ENCODE measurements around the gene PALLD.

PALLD gene

DNA sequence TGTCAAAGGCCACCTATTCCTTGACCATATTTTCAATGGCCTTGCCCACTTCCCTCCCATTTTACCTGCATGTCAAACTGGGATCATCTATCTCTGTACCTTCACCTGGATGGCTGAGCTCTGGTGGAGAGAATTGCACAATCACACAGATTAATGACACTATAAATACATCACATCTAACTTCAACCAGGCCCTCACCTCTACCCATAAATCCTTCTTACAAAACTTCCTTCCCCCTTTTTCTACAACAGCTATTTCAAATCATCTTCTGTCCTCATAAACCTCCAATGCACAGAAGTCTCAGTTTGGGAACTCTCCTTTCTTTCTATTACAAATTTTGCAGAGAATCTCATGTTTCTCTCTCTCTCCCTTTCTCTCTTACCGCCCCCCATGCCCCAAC, 9.2 kb downstream of the PALLD start:
- Histone ChIP-seq H3K27ac (replicated peaks; ENCODE audit: low read length) (no peak overlapping the region), H3K9me3 (replicated peaks in 1 of 2; ENCODE audit: control insufficient read depth in 2 of 2, insufficient read depth in 1 of 2, low read depth in 1 of 2, low read length in 2 of 2) (no peaks in the 10 kb centered on the region), H3K4me1 (ENCODE audit: control insufficient read depth in 2 of 2, insufficient read depth in 1 of 2, low read depth in 1 of 2, low read length in 2 of 2) (peaks cover 0 to 5% of the 10 kb centered on the region in 2 donors), H3K9ac (ENCODE audit: low read depth, low read length, poor library complexity) (no peak overlapping the region), H3K79me1 (ENCODE audit: low read depth, low read length) (no peaks in the 10 kb centered on the region), H3K4me3 (ENCODE audit: low read length in 2 of 2) (no peak overlapping the region), H2BK15ac (ENCODE audit: low read length) (no peak overlapping the region), H3K36me3 (replicated peaks in 1 of 2; ENCODE audit: control insufficient read depth in 2 of 2, insufficient read depth in 2 of 2, low read length in 2 of 2) (no peaks in the 10 kb centered on the region), H4K8ac (ENCODE audit: low read depth, low read length) (no peak overlapping the region), H3K18ac (ENCODE audit: low read length) (no peak overlapping the region), H2AK5ac (ENCODE audit: low read depth, low read length) (no peak overlapping the region), H2BK12ac (ENCODE audit: low read length) (no peak overlapping the region), H3K27me3 (ENCODE audit: control insufficient read depth in 3 of 3, insufficient read depth in 3 of 3, low read depth in 1 of 3, low read length in 3 of 3) (no peaks in the 10 kb centered on the region), H3K4ac (ENCODE audit: low read length) (no peak overlapping the region), H4K91ac (ENCODE audit: low read depth, low read length, poor library complexity) (no peak overlapping the region), H2BK120ac (ENCODE audit: low read depth, low read length) (no peak overlapping the region), H2BK5ac (ENCODE audit: low read length) (no peak overlapping the region), H3K14ac (ENCODE audit: low read length) (no peak overlapping the region), H3K23ac (ENCODE audit: low read depth, low read length, poor library complexity) (no peak overlapping the region), H3K4me2 (ENCODE audit: insufficient read depth, low read length, poor library complexity, severe bottlenecking) (no peak overlapping the region), H2AFZ (ENCODE audit: low read length) (no peak overlapping the region)
- WGBS, 2 donors (ENCODE audit: extremely low coverage in 2 of 2, insufficient read length in 2 of 2, insufficient replicate concordance in 1 of 2), result no CpG with 5 or more reads among the region's 1 CpG
- DNase-seq (ENCODE audit: low spot score), result no peak

DNA sequence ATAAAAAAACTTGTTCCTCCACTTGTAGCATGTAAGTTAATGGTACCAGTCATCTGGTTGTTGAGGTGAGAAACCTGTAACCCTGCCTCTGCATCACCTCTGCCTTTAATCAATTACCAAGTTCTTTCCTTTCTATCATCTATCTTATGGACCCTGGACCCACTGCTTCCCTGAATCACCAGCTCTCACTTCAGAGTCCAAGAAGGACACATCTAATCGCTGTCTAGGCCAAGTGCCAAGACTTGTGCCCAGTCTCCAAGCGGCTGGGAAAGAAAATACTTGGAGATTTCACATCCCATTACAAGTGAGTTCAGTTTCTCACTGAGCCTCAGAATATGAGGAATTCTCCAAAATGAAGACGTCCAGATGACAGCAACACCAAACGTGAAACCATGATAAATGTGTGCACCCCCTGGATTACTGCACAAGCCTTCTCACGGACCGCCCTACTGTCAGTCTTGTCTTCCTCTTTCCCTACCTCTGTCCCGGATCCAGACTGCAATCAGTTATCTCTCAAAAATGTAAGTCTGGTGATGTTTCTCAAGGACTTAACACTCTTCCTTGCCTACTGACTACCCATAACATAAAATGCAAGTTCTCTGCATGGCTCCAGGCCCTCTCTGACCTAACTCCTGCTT, 10.4 kb downstream of the PALLD start:
- Histone ChIP-seq H3K27me3 (ENCODE audit: control insufficient read depth in 3 of 3, insufficient read depth in 3 of 3, low read depth in 1 of 3, low read length in 3 of 3) (peaks cover 0 to 1% (median 0%) of the 10 kb centered on the region in 3 experiments), H2AFZ (ENCODE audit: low read length) (peak overlapping the region; percentile 11), H3K4me1 (ENCODE audit: control insufficient read depth in 2 of 2, insufficient read depth in 1 of 2, low read depth in 1 of 2, low read length in 2 of 2) (peaks cover 0 to 5% of the 10 kb centered on the region in 2 donors), H3K27ac (replicated peaks; ENCODE audit: low read length) (no peak overlapping the region), H3K4me2 (ENCODE audit: insufficient read depth, low read length, poor library complexity, severe bottlenecking) (no peak overlapping the region), H2BK15ac (ENCODE audit: low read length) (no peak overlapping the region), H3K23ac (ENCODE audit: low read depth, low read length, poor library complexity) (no peak overlapping the region), H3K4ac (ENCODE audit: low read length) (no peak overlapping the region), H2BK12ac (ENCODE audit: low read length) (no peak overlapping the region), H2AK5ac (ENCODE audit: low read depth, low read length) (no peak overlapping the region), H3K36me3 (replicated peaks in 1 of 2; ENCODE audit: control insufficient read depth in 2 of 2, insufficient read depth in 2 of 2, low read length in 2 of 2) (no peaks in the 10 kb centered on the region), H3K18ac (ENCODE audit: low read length) (no peak overlapping the region), H3K79me1 (ENCODE audit: low read depth, low read length) (no peaks in the 10 kb centered on the region), H2BK5ac (ENCODE audit: low read length) (no peak overlapping the region), H4K8ac (ENCODE audit: low read depth, low read length) (no peak overlapping the region), H3K4me3 (ENCODE audit: low read length in 2 of 2) (no peak overlapping the region), H3K14ac (ENCODE audit: low read length) (no peak overlapping the region), H2BK120ac (ENCODE audit: low read depth, low read length) (no peak overlapping the region), H3K9ac (ENCODE audit: low read depth, low read length, poor library complexity) (no peak overlapping the region), H4K91ac (ENCODE audit: low read depth, low read length, poor library complexity) (no peak overlapping the region), H3K9me3 (replicated peaks in 1 of 2; ENCODE audit: control insufficient read depth in 2 of 2, insufficient read depth in 1 of 2, low read depth in 1 of 2, low read length in 2 of 2) (no peaks in the 10 kb centered on the region)
- no peak for DNase-seq (ENCODE audit: low spot score)
- no CpG with 5 or more reads among the region's 7 CpGs for WGBS, 2 donors (ENCODE audit: extremely low coverage in 2 of 2, insufficient read length in 2 of 2, insufficient replicate concordance in 1 of 2)

DNA sequence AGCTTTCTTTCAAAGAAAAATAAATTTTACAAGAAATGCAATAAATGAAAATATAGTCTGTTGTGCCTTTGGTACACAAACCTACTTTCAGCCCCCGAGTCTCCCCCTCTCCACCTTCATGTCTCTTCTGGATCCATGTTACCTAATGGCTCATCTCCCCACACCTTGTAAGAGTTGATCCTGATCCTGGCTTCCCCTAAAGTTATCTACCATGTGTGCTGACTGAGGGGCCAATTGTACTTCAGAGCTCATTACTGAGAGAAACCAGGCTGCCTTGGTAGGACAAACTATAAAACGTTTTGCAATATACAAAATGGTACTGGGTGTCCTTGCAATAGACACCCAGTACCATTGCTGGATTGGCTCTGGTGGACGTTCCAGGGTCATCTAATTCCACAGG, 11.8 kb downstream of the PALLD start:
- Histone ChIP-seq H2BK5ac (ENCODE audit: low read length) (no peak overlapping the region), H3K14ac (ENCODE audit: low read length) (no peak overlapping the region), H2BK15ac (ENCODE audit: low read length) (no peak overlapping the region), H3K79me1 (ENCODE audit: low read depth, low read length) (no peaks in the 10 kb centered on the region), H3K4me2 (ENCODE audit: insufficient read depth, low read length, poor library complexity, severe bottlenecking) (no peak overlapping the region), H3K4ac (ENCODE audit: low read length) (no peak overlapping the region), H3K23ac (ENCODE audit: low read depth, low read length, poor library complexity) (no peak overlapping the region), H4K91ac (ENCODE audit: low read depth, low read length, poor library complexity) (no peak overlapping the region), H3K4me1 (ENCODE audit: control insufficient read depth in 2 of 2, insufficient read depth in 1 of 2, low read depth in 1 of 2, low read length in 2 of 2) (no peaks in the 10 kb centered on the region), H3K9me3 (replicated peaks in 1 of 2; ENCODE audit: control insufficient read depth in 2 of 2, insufficient read depth in 1 of 2, low read depth in 1 of 2, low read length in 2 of 2) (no peaks in the 10 kb centered on the region), H2BK120ac (ENCODE audit: low read depth, low read length) (no peak overlapping the region), H2AFZ (ENCODE audit: low read length) (no peak overlapping the region), H3K4me3 (ENCODE audit: low read length in 2 of 2) (no peak overlapping the region), H4K8ac (ENCODE audit: low read depth, low read length) (no peak overlapping the region), H3K9ac (ENCODE audit: low read depth, low read length, poor library complexity) (no peak overlapping the region), H2AK5ac (ENCODE audit: low read depth, low read length) (no peak overlapping the region), H3K18ac (ENCODE audit: low read length) (no peak overlapping the region), H3K27ac (replicated peaks; ENCODE audit: low read length) (no peak overlapping the region), H3K36me3 (replicated peaks in 1 of 2; ENCODE audit: control insufficient read depth in 2 of 2, insufficient read depth in 2 of 2, low read length in 2 of 2) (no peaks in the 10 kb centered on the region), H2BK12ac (ENCODE audit: low read length) (no peak overlapping the region), H3K27me3 (ENCODE audit: control insufficient read depth in 3 of 3, insufficient read depth in 3 of 3, low read depth in 1 of 3, low read length in 3 of 3) (peaks cover 0 to 1% (median 0%) of the 10 kb centered on the region in 3 experiments)
- no CpG with 5 or more reads among the region's 3 CpGs for WGBS, 2 donors (ENCODE audit: extremely low coverage in 2 of 2, insufficient read length in 2 of 2, insufficient replicate concordance in 1 of 2)
- no peak for DNase-seq (ENCODE audit: low spot score)

DNA sequence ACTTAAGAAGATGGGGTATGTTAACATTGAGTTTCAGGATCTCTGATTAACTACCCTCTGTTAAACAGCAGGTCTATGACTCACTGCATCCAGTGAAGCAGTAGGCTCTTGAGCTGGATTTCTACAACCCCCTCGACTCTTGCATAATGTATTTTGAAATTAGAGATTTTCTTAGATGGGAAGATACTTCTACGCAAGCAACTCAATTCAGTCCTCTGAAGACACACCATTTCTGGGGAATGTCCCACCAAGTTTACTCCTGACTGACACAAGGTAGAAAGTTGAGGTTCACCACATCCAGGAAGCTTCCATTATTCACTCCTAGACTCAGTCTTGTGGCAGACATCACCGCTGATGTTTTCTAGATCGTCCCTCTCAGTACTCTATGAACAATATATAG, 12.9 kb downstream of the PALLD start:
- H4K91ac ChIP-seq (ENCODE audit: low read depth, low read length, poor library complexity), result no peak overlapping the region
- H3K4ac ChIP-seq (ENCODE audit: low read length), result no peak overlapping the region
- H3K4me3 ChIP-seq (ENCODE audit: low read length in 2 of 2), result no peak overlapping the region
- H2AK5ac ChIP-seq (ENCODE audit: low read depth, low read length), result no peak overlapping the region
- no CpG with 5 or more reads among the region's 4 CpGs for WGBS, 2 donors (ENCODE audit: extremely low coverage in 2 of 2, insufficient read length in 2 of 2, insufficient replicate concordance in 1 of 2)
- no peak overlapping the region for H2BK12ac ChIP-seq (ENCODE audit: low read length)
- no peaks in the 10 kb centered on the region for H3K4me1 ChIP-seq (ENCODE audit: control insufficient read depth in 2 of 2, insufficient read depth in 1 of 2, low read depth in 1 of 2, low read length in 2 of 2)
- H3K14ac ChIP-seq (ENCODE audit: low read length), result no peak overlapping the region
- H3K36me3 ChIP-seq (replicated peaks in 1 of 2; ENCODE audit: control insufficient read depth in 2 of 2, insufficient read depth in 2 of 2, low read length in 2 of 2), result no peaks in the 10 kb centered on the region
- no peaks in the 10 kb centered on the region for H3K79me1 ChIP-seq (ENCODE audit: low read depth, low read length)
- no peak overlapping the region for H3K9ac ChIP-seq (ENCODE audit: low read depth, low read length, poor library complexity)
- no peak overlapping the region for H3K18ac ChIP-seq (ENCODE audit: low read length)
- H3K27me3 ChIP-seq (ENCODE audit: control insufficient read depth in 3 of 3, insufficient read depth in 3 of 3, low read depth in 1 of 3, low read length in 3 of 3), result peaks cover 0 to 1% (median 0%) of the 10 kb centered on the region in 3 experiments
- H3K23ac ChIP-seq (ENCODE audit: low read depth, low read length, poor library complexity), result no peak overlapping the region
- no peak for DNase-seq (ENCODE audit: low spot score)
- no peak overlapping the region for H2AFZ ChIP-seq (ENCODE audit: low read length)
- no peak overlapping the region for H4K8ac ChIP-seq (ENCODE audit: low read depth, low read length)
- no peak overlapping the region for H3K27ac ChIP-seq (replicated peaks; ENCODE audit: low read length)
- H2BK5ac ChIP-seq (ENCODE audit: low read length), result no peak overlapping the region
- H3K4me2 ChIP-seq (ENCODE audit: insufficient read depth, low read length, poor library complexity, severe bottlenecking), result no peak overlapping the region
- H2BK15ac ChIP-seq (ENCODE audit: low read length), result no peak overlapping the region
- no peak overlapping the region for H2BK120ac ChIP-seq (ENCODE audit: low read depth, low read length)
- no peaks in the 10 kb centered on the region for H3K9me3 ChIP-seq (replicated peaks in 1 of 2; ENCODE audit: control insufficient read depth in 2 of 2, insufficient read depth in 1 of 2, low read depth in 1 of 2, low read length in 2 of 2)

Data from neuronal stem cell (in vitro differentiated cells).